ENCODE results near the gene INTS11. TPM values are rescaled to one million over a fixed set of nuclear protein-coding genes. Genes with fewer than 3 reads are reported as not detected.
"Not testable (repeated sequence)": the region's sequence is repeated elsewhere in the genome, so short reads cannot be mapped to it uniquely, and the experiment has no call there.

The INTS11 gene
- total RNA-seq, 1 experiment from 2014 or later: 254 TPM

GRCh38 chr1:1371364-1371745 is 46.9 kb upstream of the INTS11 start:
- DNase-seq: no peak
- ATAC-seq: no peak
- Histone ChIP-seq H3K79me2 (ENCODE audit: low read length) (peaks cover 35% of the 10 kb centered on the region), H3K9me3 (ENCODE audit: low read length) (peaks cover 10% of the 10 kb centered on the region; the same call in 1 of the 2 replicates), H3K27me3 (ENCODE audit: low read length) (no peaks in the 10 kb centered on the region), H3K27ac (ENCODE audit: low read length) (no peak overlapping the region), H3K36me3 (ENCODE audit: low read depth, low read length) (peaks cover 10% of the 10 kb centered on the region; the same call in 1 of the 2 replicates), H2AFZ (ENCODE audit: low read length) (no peak overlapping the region), H3K9ac (ENCODE audit: low read length) (no peak overlapping the region), H3K4me3 (ENCODE audit: low read length) (no peak overlapping the region), H3K4me2 (ENCODE audit: low read length) (no peak overlapping the region), H3K9me2 (replicated peaks; ENCODE audit: low read length) (no peaks in the 10 kb centered on the region), H3F3A (ENCODE audit: low read length, unreplicated experiment) (peaks cover 5% of the 10 kb centered on the region), H4K20me1 (ENCODE audit: low read length) (no peaks in the 10 kb centered on the region), H3K4me1 (ENCODE audit: insufficient read depth, low read length) (peaks cover 20% of the 10 kb centered on the region)
- TF ChIP-seq EZH2phosphoT487 (IDR thresholded peaks at IDR 0.05; ENCODE audit: borderline replicate concordance, low read length): no peak
- no peak for TF ChIP-seq CTCF (conservative IDR thresholded peaks at IDR 0.05; ENCODE audit: low read depth, low read length)
- TF ChIP-seq EZH2 (IDR thresholded peaks at IDR 0.05; ENCODE audit: low read length, unreplicated experiment): no peak
- intact Hi-C loops (cut with micrococcal nuclease): no loop called here
- CTCF ChIA-PET: no interaction called here
- POLR2A ChIA-PET (ENCODE audit: unreplicated experiment): no interaction called here
- BruUV-seq (replicated peaks): no TSS peak

- Histone ChIP-seq H3K9me2 (replicated peaks; ENCODE audit: low read length) (no peaks in the 10 kb centered on the region), H3K9me3 (ENCODE audit: low read length) (peaks cover 15% of the 10 kb centered on the region; the same call in 1 of the 2 replicates), H3F3A (ENCODE audit: low read length, unreplicated experiment) (no peaks in the 10 kb centered on the region), H4K20me1 (ENCODE audit: low read length) (no peaks in the 10 kb centered on the region), H3K4me1 (ENCODE audit: insufficient read depth, low read length) (peaks cover 16% of the 10 kb centered on the region), H3K9ac (ENCODE audit: low read length) (no peak overlapping the region), H2AFZ (ENCODE audit: low read length) (no peak overlapping the region), H3K79me2 (ENCODE audit: low read length) (peaks cover 35% of the 10 kb centered on the region), H3K27ac (ENCODE audit: low read length) (no peak overlapping the region), H3K4me2 (ENCODE audit: low read length) (no peak overlapping the region), H3K4me3 (ENCODE audit: low read length) (no peak overlapping the region), H3K36me3 (ENCODE audit: low read depth, low read length) (peaks cover 10% of the 10 kb centered on the region; the same call in 1 of the 2 replicates), H3K27me3 (ENCODE audit: low read length) (no peaks in the 10 kb centered on the region)
- POLR2A ChIA-PET (ENCODE audit: unreplicated experiment): no interaction called here
- DNase-seq (no peak), ATAC-seq (no peak)
- intact Hi-C loops (cut with micrococcal nuclease): no loop called here
- no TSS peak for BruUV-seq (replicated peaks)
- CTCF ChIA-PET: no interaction called here
- TF ChIP-seq EZH2phosphoT487 (IDR thresholded peaks at IDR 0.05; ENCODE audit: borderline replicate concordance, low read length): no peak
- no peak for TF ChIP-seq EZH2 (IDR thresholded peaks at IDR 0.05; ENCODE audit: low read length, unreplicated experiment)
- no peak for TF ChIP-seq CTCF (conservative IDR thresholded peaks at IDR 0.05; ENCODE audit: low read depth, low read length)
Observed at GRCh38 chr1:1370771-1371300, 46.4 kb upstream of the INTS11 start.

GRCh38 chr1:1370094-1370493 is 45.6 kb upstream of the INTS11 start:
- H3K9ac ChIP-seq (ENCODE audit: low read length); H3K4me3 ChIP-seq (ENCODE audit: low read length); DNase-seq; H3K27me3 ChIP-seq (ENCODE audit: low read length); H3K9me2 ChIP-seq (replicated peaks; ENCODE audit: low read length); POLR2A ChIA-PET (ENCODE audit: unreplicated experiment); CTCF ChIA-PET; H3F3A ChIP-seq (ENCODE audit: low read length, unreplicated experiment); ATAC-seq; BruUV-seq (replicated peaks); H2AFZ ChIP-seq (ENCODE audit: low read length); H3K4me2 ChIP-seq (ENCODE audit: low read length); H4K20me1 ChIP-seq (ENCODE audit: low read length); intact Hi-C loops (cut with micrococcal nuclease); H3K27ac ChIP-seq (ENCODE audit: low read length): not testable (repeated sequence)
- Histone ChIP-seq H3K4me1 (ENCODE audit: insufficient read depth, low read length) (peaks cover 16% of the 10 kb centered on the region), H3K79me2 (ENCODE audit: low read length) (peaks cover 35% of the 10 kb centered on the region), H3K9me3 (ENCODE audit: low read length) (peaks cover 16% of the 10 kb centered on the region; the same call in 1 of the 2 replicates), H3K36me3 (ENCODE audit: low read depth, low read length) (peaks cover 10% of the 10 kb centered on the region; the same call in 1 of the 2 replicates)

All from PC-3 (cell line).